PC-9 (cell line): Measurements from ENCODE around the gene CDYL2.

ENCODE experiments used
- EZH2 ChIP-seq: fragments of 200-600 bp; sonication (generic); IDR thresholded peaks from 2 replicates; pipeline ENCODE4 v1.8.0; 2017; ENCODE audit warnings: antibody characterized with exemption, low read depth
- TF ChIP-seq, protein P1 (sequence below): fragments of 200-600 bp; sonication (generic); conservative IDR thresholded peaks from 2 replicates; pipeline ENCODE4 v1.6.1; 2017; ENCODE audit warnings: mixed run types, antibody characterized with exemption, mild to moderate bottlenecking, moderate library complexity

DNA sequence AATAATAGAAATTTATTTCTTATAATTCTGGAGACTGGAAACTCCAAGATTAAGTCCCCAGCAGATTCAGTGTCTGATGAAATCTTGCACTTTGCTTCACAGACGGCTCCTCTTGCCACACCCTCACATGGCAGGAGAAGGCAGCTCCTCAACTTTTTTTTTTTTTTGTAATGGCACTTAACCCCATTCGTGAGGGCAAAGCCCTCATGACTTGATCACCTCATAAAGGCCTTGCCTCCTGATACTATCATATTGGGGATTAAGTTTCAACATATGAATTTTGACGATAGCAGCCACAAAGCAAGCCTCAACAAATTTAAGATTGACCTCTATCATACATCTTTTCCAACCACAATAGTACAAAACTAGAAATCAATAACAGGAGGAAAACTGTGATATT, 42.3 kb upstream of the CDYL2 start:
- TF ChIP-seq, protein P1, sequence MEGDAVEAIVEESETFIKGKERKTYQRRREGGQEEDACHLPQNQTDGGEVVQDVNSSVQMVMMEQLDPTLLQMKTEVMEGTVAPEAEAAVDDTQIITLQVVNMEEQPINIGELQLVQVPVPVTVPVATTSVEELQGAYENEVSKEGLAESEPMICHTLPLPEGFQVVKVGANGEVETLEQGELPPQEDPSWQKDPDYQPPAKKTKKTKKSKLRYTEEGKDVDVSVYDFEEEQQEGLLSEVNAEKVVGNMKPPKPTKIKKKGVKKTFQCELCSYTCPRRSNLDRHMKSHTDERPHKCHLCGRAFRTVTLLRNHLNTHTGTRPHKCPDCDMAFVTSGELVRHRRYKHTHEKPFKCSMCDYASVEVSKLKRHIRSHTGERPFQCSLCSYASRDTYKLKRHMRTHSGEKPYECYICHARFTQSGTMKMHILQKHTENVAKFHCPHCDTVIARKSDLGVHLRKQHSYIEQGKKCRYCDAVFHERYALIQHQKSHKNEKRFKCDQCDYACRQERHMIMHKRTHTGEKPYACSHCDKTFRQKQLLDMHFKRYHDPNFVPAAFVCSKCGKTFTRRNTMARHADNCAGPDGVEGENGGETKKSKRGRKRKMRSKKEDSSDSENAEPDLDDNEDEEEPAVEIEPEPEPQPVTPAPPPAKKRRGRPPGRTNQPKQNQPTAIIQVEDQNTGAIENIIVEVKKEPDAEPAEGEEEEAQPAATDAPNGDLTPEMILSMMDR = no peak
- TF ChIP-seq EZH2 = no peak
